ENCODE results near the gene FSHR.

DNA sequence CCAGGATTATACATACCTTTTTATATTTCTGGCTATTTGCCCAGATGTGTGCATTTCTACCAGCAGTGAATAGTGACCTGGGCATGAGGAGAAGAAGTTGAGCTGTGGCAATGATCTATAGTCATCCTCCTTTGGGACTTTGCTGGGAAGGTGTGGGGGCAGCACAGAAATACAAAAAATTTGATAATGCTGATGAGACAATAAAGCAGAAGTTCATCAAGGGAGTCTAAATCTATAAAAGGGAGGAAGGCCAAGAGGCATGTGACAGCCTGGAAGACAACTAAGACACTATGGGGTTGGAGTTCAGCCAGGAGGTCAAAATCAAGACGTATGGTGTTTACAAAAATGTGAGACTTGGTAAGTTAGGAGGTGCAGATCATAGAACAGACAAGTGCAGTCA lies 52.2 kb downstream of the FSHR start:
- TF ChIP-seq, protein P1, sequence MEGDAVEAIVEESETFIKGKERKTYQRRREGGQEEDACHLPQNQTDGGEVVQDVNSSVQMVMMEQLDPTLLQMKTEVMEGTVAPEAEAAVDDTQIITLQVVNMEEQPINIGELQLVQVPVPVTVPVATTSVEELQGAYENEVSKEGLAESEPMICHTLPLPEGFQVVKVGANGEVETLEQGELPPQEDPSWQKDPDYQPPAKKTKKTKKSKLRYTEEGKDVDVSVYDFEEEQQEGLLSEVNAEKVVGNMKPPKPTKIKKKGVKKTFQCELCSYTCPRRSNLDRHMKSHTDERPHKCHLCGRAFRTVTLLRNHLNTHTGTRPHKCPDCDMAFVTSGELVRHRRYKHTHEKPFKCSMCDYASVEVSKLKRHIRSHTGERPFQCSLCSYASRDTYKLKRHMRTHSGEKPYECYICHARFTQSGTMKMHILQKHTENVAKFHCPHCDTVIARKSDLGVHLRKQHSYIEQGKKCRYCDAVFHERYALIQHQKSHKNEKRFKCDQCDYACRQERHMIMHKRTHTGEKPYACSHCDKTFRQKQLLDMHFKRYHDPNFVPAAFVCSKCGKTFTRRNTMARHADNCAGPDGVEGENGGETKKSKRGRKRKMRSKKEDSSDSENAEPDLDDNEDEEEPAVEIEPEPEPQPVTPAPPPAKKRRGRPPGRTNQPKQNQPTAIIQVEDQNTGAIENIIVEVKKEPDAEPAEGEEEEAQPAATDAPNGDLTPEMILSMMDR (IDR thresholded peaks at IDR 0.05; ENCODE audit: insufficient read depth, low read length) = no peak
- no peak for TF ChIP-seq GABPA (IDR thresholded peaks at IDR 0.05; ENCODE audit: low read depth)
- TF ChIP-seq, protein P2, sequence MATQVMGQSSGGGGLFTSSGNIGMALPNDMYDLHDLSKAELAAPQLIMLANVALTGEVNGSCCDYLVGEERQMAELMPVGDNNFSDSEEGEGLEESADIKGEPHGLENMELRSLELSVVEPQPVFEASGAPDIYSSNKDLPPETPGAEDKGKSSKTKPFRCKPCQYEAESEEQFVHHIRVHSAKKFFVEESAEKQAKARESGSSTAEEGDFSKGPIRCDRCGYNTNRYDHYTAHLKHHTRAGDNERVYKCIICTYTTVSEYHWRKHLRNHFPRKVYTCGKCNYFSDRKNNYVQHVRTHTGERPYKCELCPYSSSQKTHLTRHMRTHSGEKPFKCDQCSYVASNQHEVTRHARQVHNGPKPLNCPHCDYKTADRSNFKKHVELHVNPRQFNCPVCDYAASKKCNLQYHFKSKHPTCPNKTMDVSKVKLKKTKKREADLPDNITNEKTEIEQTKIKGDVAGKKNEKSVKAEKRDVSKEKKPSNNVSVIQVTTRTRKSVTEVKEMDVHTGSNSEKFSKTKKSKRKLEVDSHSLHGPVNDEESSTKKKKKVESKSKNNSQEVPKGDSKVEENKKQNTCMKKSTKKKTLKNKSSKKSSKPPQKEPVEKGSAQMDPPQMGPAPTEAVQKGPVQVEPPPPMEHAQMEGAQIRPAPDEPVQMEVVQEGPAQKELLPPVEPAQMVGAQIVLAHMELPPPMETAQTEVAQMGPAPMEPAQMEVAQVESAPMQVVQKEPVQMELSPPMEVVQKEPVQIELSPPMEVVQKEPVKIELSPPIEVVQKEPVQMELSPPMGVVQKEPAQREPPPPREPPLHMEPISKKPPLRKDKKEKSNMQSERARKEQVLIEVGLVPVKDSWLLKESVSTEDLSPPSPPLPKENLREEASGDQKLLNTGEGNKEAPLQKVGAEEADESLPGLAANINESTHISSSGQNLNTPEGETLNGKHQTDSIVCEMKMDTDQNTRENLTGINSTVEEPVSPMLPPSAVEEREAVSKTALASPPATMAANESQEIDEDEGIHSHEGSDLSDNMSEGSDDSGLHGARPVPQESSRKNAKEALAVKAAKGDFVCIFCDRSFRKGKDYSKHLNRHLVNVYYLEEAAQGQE (IDR thresholded peaks at IDR 0.05; ENCODE audit: insufficient replicate concordance, low read depth) = no peak
- no peak for TF ChIP-seq SPI1 (IDR thresholded peaks at IDR 0.05; ENCODE audit: borderline replicate concordance, low read depth)
- TF ChIP-seq POLR2AphosphoS5 (IDR thresholded peaks at IDR 0.05; ENCODE audit: low read depth) = no peak

All from HL-60 (cell line).